ENCODE results near the gene TNKS1BP1. TPM values are rescaled to one million over a fixed set of nuclear protein-coding genes. Genes with fewer than 3 reads are reported as not detected.
"Not testable (repeated sequence)": the region's sequence is repeated elsewhere in the genome, so short reads cannot be mapped to it uniquely, and the experiment has no call there.

The TNKS1BP1 gene
- total RNA-seq, 1 donor from 2014 or later = 20.0 TPM

- DNase-seq (ENCODE audit: low spot score in 2 of 2) = peak in 1 of 2 donors; percentile 3
- no peak for FAIRE-seq
Measured at GRCh38 chr11:57301711-57302423, 22.9 kb downstream of the TNKS1BP1 start.

GRCh38 chr11:57300785-57301184, 24.0 kb downstream of the TNKS1BP1 start:
- DNase-seq (ENCODE audit: low spot score in 2 of 2) (peak in 1 of 2 donors; percentile 3), FAIRE-seq (no peak)

GRCh38 chr11:57299150-57299737, 25.5 kb downstream of the TNKS1BP1 start:
- no peak for FAIRE-seq
- DNase-seq (ENCODE audit: low spot score in 2 of 2) = no peak

GRCh38 chr11:57297221-57297620, 27.5 kb downstream of the TNKS1BP1 start:
- no peak for DNase-seq (ENCODE audit: low spot score in 2 of 2)
- no peak for FAIRE-seq

- not testable (repeated sequence) for FAIRE-seq; DNase-seq (ENCODE audit: low spot score in 2 of 2)
Measured at GRCh38 chr11:57296205-57296604, 28.5 kb downstream of the TNKS1BP1 start.

- DNase-seq (ENCODE audit: low spot score in 2 of 2) (peak in 1 of 2 donors; percentile 34), FAIRE-seq (no peak)
Measured at GRCh38 chr11:57294225-57295131, 30.3 kb downstream of the TNKS1BP1 start.

- FAIRE-seq (no peak), DNase-seq (ENCODE audit: low spot score in 2 of 2) (no peak)
Measured at GRCh38 chr11:57290288-57290687, 34.5 kb downstream of the TNKS1BP1 start.

GRCh38 chr11:57288771-57289579, 35.8 kb downstream of the TNKS1BP1 start:
- no peak for DNase-seq (ENCODE audit: low spot score in 2 of 2)
- FAIRE-seq = no peak

- FAIRE-seq (no peak), DNase-seq (ENCODE audit: low spot score in 2 of 2) (no peak)
Measured at GRCh38 chr11:57287884-57288283, 36.9 kb downstream of the TNKS1BP1 start.

- FAIRE-seq = no peak
- no peak for DNase-seq (ENCODE audit: low spot score in 2 of 2)
Measured at GRCh38 chr11:57283231-57283990, 41.3 kb downstream of the TNKS1BP1 start.

- not testable (repeated sequence) for FAIRE-seq; DNase-seq (ENCODE audit: low spot score in 2 of 2)
Measured at GRCh38 chr11:57281546-57281945, 43.2 kb downstream of the TNKS1BP1 start.

GRCh38 chr11:57279116-57279515, 45.6 kb downstream of the TNKS1BP1 start:
- no peak for DNase-seq (ENCODE audit: low spot score in 2 of 2)
- no peak for FAIRE-seq

GRCh38 chr11:57278721-57279095, 46.0 kb downstream of the TNKS1BP1 start:
- no peak for FAIRE-seq
- DNase-seq (ENCODE audit: low spot score in 2 of 2) = no peak

- DNase-seq (ENCODE audit: low spot score in 2 of 2) = peak in 1 of 2 donors; percentile 64
- FAIRE-seq = no peak
Measured at GRCh38 chr11:57277845-57278720, 46.7 kb downstream of the TNKS1BP1 start.

GRCh38 chr11:57276971-57277675, 47.6 kb downstream of the TNKS1BP1 start:
- FAIRE-seq = no peak
- no peak for DNase-seq (ENCODE audit: low spot score in 2 of 2)

GRCh38 chr11:57276169-57276970, 48.4 kb downstream of the TNKS1BP1 start:
- FAIRE-seq (no peak), DNase-seq (ENCODE audit: low spot score in 2 of 2) (no peak)

- no peak for FAIRE-seq
- DNase-seq (ENCODE audit: low spot score in 2 of 2) = no peak
Measured at GRCh38 chr11:57275582-57275981, 49.2 kb downstream of the TNKS1BP1 start.

All from frontal cortex (tissue), 4 donors.